ENCODE data around the gene TRIO. TPM values are rescaled to one million over a fixed set of nuclear protein-coding genes. Genes with fewer than 3 reads are reported as not detected.

TRIO gene
- total RNA-seq, 2 experiments from 2014 or later, result 3.6 to 4.6 TPM

GRCh38 chr5:14410068-14410393 lies 266.9 kb downstream of the TRIO start:
- Mint-ChIP-seq H3K4me1 (ENCODE audit: low read depth) (peaks cover 29% of the 10 kb centered on the region), H3K4me3 (no peak overlapping the region), H3K27me3 (ENCODE audit: low read depth) (no peaks in the 10 kb centered on the region), H3K36me3 (ENCODE audit: low read depth) (no peaks in the 10 kb centered on the region), H3K27ac (no peak overlapping the region), H3K9me3 (no peaks in the 10 kb centered on the region)
- intact Hi-C loops (cut with micrococcal nuclease), result loop anchor here (5.0 kb wide), 1 partner anchor 268 kb away; the partner anchor contains the start of gene TRIO
- CTCF ChIA-PET, result interaction anchor here (0.6 kb wide), 1 partner anchor 173 kb away, joined by 5 read pairs; no protein-coding TSS in a partner anchor
- no peak for DNase-seq

GRCh38 chr5:14410394-14411201 lies 267.5 kb downstream of the TRIO start:
- no peaks in the 10 kb centered on the region for H3K36me3 Mint-ChIP-seq (ENCODE audit: low read depth)
- no peak overlapping the region for H3K27ac Mint-ChIP-seq
- H3K4me3 Mint-ChIP-seq, result no peak overlapping the region
- H3K27me3 Mint-ChIP-seq (ENCODE audit: low read depth), result no peaks in the 10 kb centered on the region
- H3K9me3 Mint-ChIP-seq, result no peaks in the 10 kb centered on the region
- intact Hi-C loops (cut with micrococcal nuclease), result loop anchor here (5.0 kb wide), 1 partner anchor 268 kb away; the partner anchor contains the start of gene TRIO
- peaks cover 35% of the 10 kb centered on the region for H3K4me1 Mint-ChIP-seq (ENCODE audit: low read depth)
- CTCF ChIA-PET, result interaction anchor here (3.5 kb wide), 1 partner anchor 11 kb away, joined by 15 read pairs; no protein-coding TSS in a partner anchor
- DNase-seq, result no peak

DNA sequence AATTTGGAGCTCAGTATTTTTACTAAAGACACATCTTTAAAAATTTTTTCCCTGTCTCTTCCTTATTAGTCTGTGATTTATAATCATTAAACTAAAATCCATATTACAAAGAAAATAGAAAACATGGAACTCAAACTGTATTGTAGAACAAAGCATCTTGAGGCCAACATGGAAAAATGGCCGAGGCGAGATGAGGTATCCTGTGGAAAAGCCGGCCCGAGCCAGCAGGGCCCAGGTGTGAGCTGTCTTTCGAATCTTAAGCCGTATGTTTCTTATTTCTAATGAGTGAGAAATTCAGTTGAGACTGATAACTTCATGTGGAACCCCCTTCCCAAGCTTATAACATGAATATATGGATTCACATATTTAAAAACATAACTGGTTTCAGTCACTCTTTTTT lies 268.1 kb downstream of the TRIO start:
- intact Hi-C loops (cut with micrococcal nuclease), result loop anchor here (5.0 kb wide), 1 partner anchor 269 kb away; the partner anchor contains the start of gene TRIO
- Mint-ChIP-seq H3K4me1 (ENCODE audit: low read depth) (peaks cover 41% of the 10 kb centered on the region), H3K9me3 (no peaks in the 10 kb centered on the region), H3K36me3 (ENCODE audit: low read depth) (no peaks in the 10 kb centered on the region), H3K27me3 (ENCODE audit: low read depth) (no peaks in the 10 kb centered on the region), H3K4me3 (no peak overlapping the region), H3K27ac (no peak overlapping the region)
- CTCF ChIA-PET, result interaction anchor here (3.5 kb wide), 1 partner anchor 11 kb away, joined by 15 read pairs; no protein-coding TSS in a partner anchor
- no peak for DNase-seq

- intact Hi-C loops (cut with micrococcal nuclease), result loop anchor here (1.0 to 5.0 kb wide), 6 partner anchors 14 to 579 kb away; partner anchors contain the start of genes OTULIN, OTULINL and TRIO
- H3K27ac Mint-ChIP-seq, result peak overlapping the region; percentile 84
- H3K36me3 Mint-ChIP-seq (ENCODE audit: low read depth), result no peaks in the 10 kb centered on the region
- no peak overlapping the region for H3K4me3 Mint-ChIP-seq
- CTCF ChIA-PET, result interaction anchor here (0.6 to 3.5 kb wide), 4 partner anchors 12 to 180 kb away, joined by 3 to 15 read pairs (median 4); no protein-coding TSS in a partner anchor
- H3K27me3 Mint-ChIP-seq (ENCODE audit: low read depth), result no peaks in the 10 kb centered on the region
- DNase-seq, result peak; percentile 75
- H3K9me3 Mint-ChIP-seq, result no peaks in the 10 kb centered on the region
- peaks cover 50% of the 10 kb centered on the region for H3K4me1 Mint-ChIP-seq (ENCODE audit: low read depth)
These were observed 270.2 kb downstream of the TRIO start for GRCh38 chr5:14413331-14413750.

DNA sequence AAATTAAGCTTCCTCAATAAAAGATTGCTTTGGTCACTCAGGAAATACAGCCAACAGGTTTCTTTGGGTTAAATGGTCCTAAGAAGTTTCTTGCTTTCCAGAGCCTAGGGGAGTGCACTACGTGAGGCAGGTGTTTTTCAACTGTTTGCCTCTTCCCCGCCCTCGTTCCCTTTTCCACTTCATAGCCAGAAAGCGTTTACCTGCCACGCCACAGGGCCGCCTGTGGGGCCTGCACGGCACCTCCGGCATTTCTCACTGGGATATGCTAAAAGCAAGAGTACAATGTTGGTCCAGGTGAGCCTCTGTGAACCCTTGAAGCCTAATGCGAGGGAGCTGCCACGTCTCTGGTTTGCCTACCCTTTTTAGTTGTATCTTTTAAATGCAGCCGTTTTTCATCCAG lies 270.9 kb downstream of the TRIO start:
- H3K4me1 Mint-ChIP-seq (ENCODE audit: low read depth), result peaks cover 50% of the 10 kb centered on the region
- H3K9me3 Mint-ChIP-seq, result no peaks in the 10 kb centered on the region
- CTCF ChIA-PET, result interaction anchor here (0.6 to 3.5 kb wide), 4 partner anchors 14 to 185 kb away, joined by 3 to 15 read pairs (median 5); no protein-coding TSS in a partner anchor
- intact Hi-C loops (cut with micrococcal nuclease), result loop anchor here (2.0 to 5.0 kb wide), 3 partner anchors 272 to 513 kb away; partner anchors contain the start of genes ANKH and TRIO
- peaks cover 2% of the 10 kb centered on the region for H3K27me3 Mint-ChIP-seq (ENCODE audit: low read depth)
- H3K4me3 Mint-ChIP-seq, result peak overlapping the region; percentile 29
- no peaks in the 10 kb centered on the region for H3K36me3 Mint-ChIP-seq (ENCODE audit: low read depth)
- peak overlapping the region; percentile 84 for H3K27ac Mint-ChIP-seq
- DNase-seq, result peak; percentile 29

- H3K4me3 Mint-ChIP-seq, result no peak overlapping the region
- peaks cover 2% of the 10 kb centered on the region for H3K27me3 Mint-ChIP-seq (ENCODE audit: low read depth)
- CTCF ChIA-PET, result interaction anchor here (0.7 to 1.3 kb wide), 7 partner anchors 10 to 239 kb away, joined by 3 to 7 read pairs (median 4); no protein-coding TSS in a partner anchor
- no peak for DNase-seq
- H3K9me3 Mint-ChIP-seq, result no peaks in the 10 kb centered on the region
- intact Hi-C loops (cut with micrococcal nuclease), result loop anchor here (1.0 to 5.0 kb wide), 7 partner anchors 10 to 512 kb away; partner anchors contain the start of genes ANKH and TRIO
- peak overlapping the region; percentile 84 for H3K27ac Mint-ChIP-seq
- no peaks in the 10 kb centered on the region for H3K36me3 Mint-ChIP-seq (ENCODE audit: low read depth)
- H3K4me1 Mint-ChIP-seq (ENCODE audit: low read depth), result peaks cover 50% of the 10 kb centered on the region
These were observed 271.5 kb downstream of the TRIO start for GRCh38 chr5:14414656-14415023.

DNA sequence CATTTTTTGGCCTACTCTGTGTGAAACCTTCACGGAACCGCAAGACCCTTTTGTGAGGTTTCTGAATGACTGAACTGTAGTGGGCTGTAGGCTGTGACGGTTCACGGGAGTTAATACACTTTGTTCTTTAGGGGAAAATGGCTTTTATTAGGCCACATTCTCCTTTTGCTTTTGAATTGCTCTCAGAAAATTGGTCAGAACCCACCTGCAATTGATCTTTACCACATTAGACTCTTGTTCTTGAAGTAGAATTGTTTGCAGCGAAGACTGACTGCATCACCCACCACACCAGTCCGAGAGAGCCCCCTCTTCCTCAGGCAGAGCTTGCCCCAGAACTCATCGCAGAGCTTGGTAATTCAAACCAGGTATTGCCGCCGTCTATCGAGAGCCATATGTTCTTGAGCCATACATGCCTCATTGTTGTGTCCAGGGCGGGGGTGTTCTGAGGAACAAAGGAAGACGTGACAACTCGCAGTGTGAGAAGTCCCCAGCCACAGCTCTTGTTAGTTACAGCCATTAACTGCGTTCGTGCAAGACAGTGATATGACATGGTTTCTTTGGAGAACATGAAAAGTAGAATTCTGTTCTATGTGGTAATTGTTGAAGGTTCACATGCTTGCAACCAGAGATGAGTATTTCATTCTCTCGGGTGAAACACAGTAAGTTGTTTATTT lies 272.0 kb downstream of the TRIO start:
- Mint-ChIP-seq H3K36me3 (ENCODE audit: low read depth) (no peaks in the 10 kb centered on the region), H3K4me3 (peak overlapping the region; percentile 51), H3K27me3 (ENCODE audit: low read depth) (peaks cover 2% of the 10 kb centered on the region), H3K9me3 (no peaks in the 10 kb centered on the region), H3K4me1 (ENCODE audit: low read depth) (peaks cover 50% of the 10 kb centered on the region), H3K27ac (peak overlapping the region; percentile 84)
- intact Hi-C loops (cut with micrococcal nuclease), result loop anchor here (1.0 to 2.0 kb wide), 6 partner anchors 9 to 512 kb away; partner anchors contain the start of gene ANKH
- CTCF ChIA-PET, result interaction anchor here (0.7 to 1.3 kb wide), 7 partner anchors 10 to 239 kb away, joined by 3 to 5 read pairs (median 3); no protein-coding TSS in a partner anchor
- DNase-seq, result peak; percentile 43

DNA sequence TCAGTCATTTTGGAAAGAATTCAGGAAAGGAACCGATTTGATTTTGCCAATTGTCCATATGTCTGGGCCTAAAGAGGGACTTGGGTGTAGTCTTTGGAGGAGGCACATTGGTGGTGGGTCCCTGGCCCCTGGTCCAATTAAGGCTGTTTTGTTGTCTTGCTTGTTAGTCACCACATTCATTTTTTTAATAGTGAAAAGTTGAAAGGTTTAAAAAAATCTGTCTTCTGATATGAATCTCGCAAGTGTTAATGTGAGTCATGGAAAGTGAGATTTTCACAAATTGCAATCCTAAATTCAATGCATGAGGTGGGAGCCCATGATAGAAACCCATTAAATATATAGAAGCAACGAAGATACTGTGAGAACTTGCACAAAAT lies 272.5 kb downstream of the TRIO start:
- intact Hi-C loops (cut with micrococcal nuclease), result loop anchor here (1.0 to 2.0 kb wide), 6 partner anchors 9 to 511 kb away; partner anchors contain the start of gene ANKH
- Mint-ChIP-seq H3K4me1 (ENCODE audit: low read depth) (peaks cover 50% of the 10 kb centered on the region), H3K9me3 (no peaks in the 10 kb centered on the region), H3K27me3 (ENCODE audit: low read depth) (peaks cover 2% of the 10 kb centered on the region), H3K36me3 (ENCODE audit: low read depth) (no peaks in the 10 kb centered on the region), H3K27ac (peak overlapping the region; percentile 84), H3K4me3 (no peak overlapping the region)
- DNase-seq, result peak; percentile 49
- CTCF ChIA-PET, result interaction anchor here (0.7 to 1.3 kb wide), 4 partner anchors 16 to 117 kb away, joined by 3 to 5 read pairs (median 3); no protein-coding TSS in a partner anchor

DNA sequence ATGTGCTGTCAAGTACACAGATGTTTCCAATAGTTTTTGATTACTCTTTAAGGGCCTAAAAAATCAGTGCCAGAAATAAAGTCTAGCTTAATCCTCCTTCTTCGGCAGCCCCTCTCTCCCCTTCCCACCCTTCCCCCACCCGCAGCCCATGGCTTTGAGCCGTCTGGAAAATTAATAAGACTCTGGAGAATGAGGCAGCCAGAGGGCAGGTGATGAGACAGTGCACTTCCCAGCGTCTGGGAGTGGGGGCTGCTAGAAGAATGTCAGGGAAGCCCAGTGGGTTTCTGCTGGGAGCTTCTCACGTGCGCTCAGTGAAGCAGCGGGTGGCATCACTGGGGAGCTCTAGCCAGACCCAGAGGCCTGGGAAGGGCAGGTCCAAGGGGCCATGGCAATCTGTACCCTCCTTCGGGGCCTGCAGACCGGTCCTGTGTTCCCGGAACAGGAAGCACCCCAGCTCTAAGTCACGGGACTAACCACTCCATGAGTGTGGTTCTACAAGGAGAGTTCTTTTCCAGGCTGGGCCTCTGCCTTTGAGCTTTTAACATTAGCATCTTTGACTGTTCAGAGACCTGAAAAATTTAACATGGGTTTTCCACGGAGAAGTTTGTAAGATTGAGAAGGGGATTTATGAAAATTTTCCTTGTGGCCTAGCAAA lies 273.6 kb downstream of the TRIO start:
- Mint-ChIP-seq H3K4me1 (ENCODE audit: low read depth) (peaks cover 50% of the 10 kb centered on the region), H3K27me3 (ENCODE audit: low read depth) (peaks cover 2% of the 10 kb centered on the region), H3K27ac (peak overlapping the region; percentile 58), H3K4me3 (no peak overlapping the region), H3K36me3 (ENCODE audit: low read depth) (no peaks in the 10 kb centered on the region), H3K9me3 (no peaks in the 10 kb centered on the region)
- DNase-seq, result no peak
- intact Hi-C loops (cut with micrococcal nuclease), result no loop called here
- CTCF ChIA-PET, result interaction anchor here (0.6 to 1.2 kb wide), 3 partner anchors 17 to 65 kb away, joined by 3 to 5 read pairs (median 4); no protein-coding TSS in a partner anchor

DNA sequence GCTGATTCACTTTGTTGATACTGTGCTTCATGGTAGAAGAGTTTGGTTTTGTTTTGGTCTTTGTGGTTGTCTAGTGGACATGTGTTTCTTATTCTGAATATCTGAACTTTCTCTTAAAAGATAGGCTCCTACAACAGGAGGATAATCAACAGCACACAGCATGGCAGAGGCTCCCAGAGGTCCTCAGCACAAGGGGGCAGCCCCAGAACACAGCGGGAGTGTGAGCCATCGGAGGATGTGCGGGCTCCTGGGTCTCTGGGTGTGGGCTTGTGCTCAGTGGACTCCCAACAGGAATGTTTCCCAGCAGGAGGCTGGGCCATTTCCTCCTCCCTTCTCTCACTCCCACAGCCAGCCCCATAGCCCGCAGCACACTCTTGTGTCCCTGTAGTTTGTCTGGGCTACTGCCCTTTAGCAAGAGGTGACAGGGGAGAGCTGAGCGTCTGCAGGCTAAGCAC lies 274.2 kb downstream of the TRIO start:
- no peak for DNase-seq
- peaks cover 2% of the 10 kb centered on the region for H3K27me3 Mint-ChIP-seq (ENCODE audit: low read depth)
- CTCF ChIA-PET, result interaction anchor here (1.2 kb wide), 1 partner anchor 17 kb away, joined by 4 read pairs; no protein-coding TSS in a partner anchor
- peak overlapping the region; percentile 58 for H3K27ac Mint-ChIP-seq
- no peaks in the 10 kb centered on the region for H3K36me3 Mint-ChIP-seq (ENCODE audit: low read depth)
- no peak overlapping the region for H3K4me3 Mint-ChIP-seq
- H3K9me3 Mint-ChIP-seq, result no peaks in the 10 kb centered on the region
- H3K4me1 Mint-ChIP-seq (ENCODE audit: low read depth), result peaks cover 48% of the 10 kb centered on the region
- intact Hi-C loops (cut with micrococcal nuclease), result no loop called here

Measured in activated naive CD4-positive, alpha-beta T cell treated with anti-CD3 and anti-CD28 coated beads for 36 hours (primary cell).